Astrocyte of the spinal cord (primary cell): Measurements from ENCODE around the gene ARHGAP18.

Experiments used
- DNase-seq: peaks from one replicate; pipeline ENCODE4 v3.0.0; 2011; ENCODE audit warnings: low read depth, low spot score
- H3K4me3 ChIP-seq: 2 replicates; pipeline ENCODE4 v1.5.1; 2011; ENCODE audit warnings: low read depth, mild to moderate bottlenecking, low read length, moderate library complexity
- CTCF ChIP-seq: IDR thresholded peaks from 2 replicates; pipeline ENCODE4 v1.5.1; 2012; ENCODE audit warnings: low read depth, mild to moderate bottlenecking, low read length, inconsistent platforms
- in situ Hi-C: cut with HindIII; loops from 2 replicates; pipeline ENCODE4 v1.10.0; 2017; ENCODE audit warnings: low sequenced_read_pairs

ARHGAP18 gene

GRCh38 chr6:129539032-129539431, 170.9 kb downstream of the ARHGAP18 start:
- no peak for DNase-seq
- H3K4me3 ChIP-seq, result no peak overlapping the region
- in situ Hi-C loops, result no loop called here
- TF ChIP-seq CTCF, result no peak

GRCh38 chr6:129536271-129536670, 173.7 kb downstream of the ARHGAP18 start:
- no peak for TF ChIP-seq CTCF
- DNase-seq, result no peak
- no peak overlapping the region for H3K4me3 ChIP-seq
- in situ Hi-C loops, result no loop called here

GRCh38 chr6:129534926-129535325, 175.1 kb downstream of the ARHGAP18 start:
- TF ChIP-seq CTCF, result no peak
- no peak for DNase-seq
- H3K4me3 ChIP-seq, result no peak overlapping the region
- in situ Hi-C loops, result no loop called here
